Vagina (tissue), 2 donors: ENCODE measurements around the gene F2. TPM values are rescaled to one million over a fixed set of nuclear protein-coding genes. Genes with fewer than 3 reads are reported as not detected.
"Not testable (repeated sequence)": the region's sequence is repeated elsewhere in the genome, so short reads cannot be mapped to it uniquely, and the experiment has no call there.

ENCODE experiments used
- DNase-seq, 2 donors: peaks; one replicate each; pipeline ENCODE4 v3.0.0-alpha.2; 2017; ENCODE audit errors: extremely low spot score in 2 of 2
- H3K27ac ChIP-seq: fragments of 200-600 bp; sonication (generic); one replicate; pipeline ENCODE4 v1.5.1; 2019
- H3K27me3 ChIP-seq: fragments of 200-600 bp; sonication (generic); one replicate; pipeline ENCODE4 v1.5.1; 2019
- H3K36me3 ChIP-seq, 2 donors: fragments of 200-600 bp; sonication (generic); one replicate each; pipeline ENCODE4 v1.5.1; 2017 to 2019
- H3K4me1 ChIP-seq: fragments of 200-600 bp; sonication (generic); one replicate; pipeline ENCODE4 v1.5.1; 2019
- H3K4me3 ChIP-seq, 2 donors: fragments of 200-600 bp; sonication (generic); 1 replicate in 1 of 2; 2 replicates in 1 of 2; pipeline ENCODE4 v1.5.1; 2016 to 2019
- H3K9me3 ChIP-seq: fragments of 200-600 bp; sonication (generic); one replicate; pipeline ENCODE4 v1.5.1; 2019
- POLR2A ChIP-seq, 2 donors: fragments of 450-650 bp; IDR thresholded peaks; one replicate each; pipeline ENCODE4 v1.6.1; 2017; ENCODE audit warnings: antibody characterized with exemption in 2 of 2, mild to moderate bottlenecking in 2 of 2, moderate library complexity in 2 of 2
- POLR2AphosphoS5 ChIP-seq, 2 donors: sonication (generic); formaldehyde crosslinking; IDR thresholded peaks; one replicate each; pipeline ENCODE4 v1.9.0; 2017; ENCODE audit warnings: antibody characterized with exemption in 2 of 2, mild to moderate bottlenecking in 2 of 2, low read depth in 1 of 2; ENCODE audit not compliant: insufficient read depth in 1 of 2
- intact Hi-C: fragments of 100-400 bp; cut with DNase I; formaldehyde crosslinking; loops from one replicate; pipeline ENCODE4 v1.15.1; 2023
- total RNA-seq: library from RNA; depleted of rRNA; stranded (reverse); fragments of >200 nt; gene quantifications from one replicate; pipeline ENCODE4 v1.2.3, GENCODE V29; 2016
- TF ChIP-seq, protein P1 (sequence below), 3 experiments: fragments of 450-650 bp in 2 of 3; fragments of 200-600 bp in 1 of 3; sonication (generic) in 1 of 3; IDR thresholded peaks; one replicate each; pipeline ENCODE4 v1.5.1; 2017 to 2019; ENCODE audit warnings: antibody characterized with exemption in 3 of 3, mild to moderate bottlenecking in 2 of 3, moderate library complexity in 2 of 3

F2 gene
- not detected for total RNA-seq

GRCh38 chr11:46719048-46719542 lies at the start of gene F2:
F2 (plus strand) TSS chr11:46719213; CDS start chr11:46719236, 23 bp downstream.
- DNase-seq: no peak
- Histone ChIP-seq H3K4me1 (no peaks in the 10 kb centered on the region), H3K27me3 (no peaks in the 10 kb centered on the region), H3K9me3 (no peaks in the 10 kb centered on the region), H3K27ac (no peak within 1 kb of the TSS), H3K4me3 (no peak within 1 kb of the TSS), H3K36me3 (no peaks in the 10 kb centered on the region)
- intact Hi-C loops: no loop called here
- TF ChIP-seq POLR2AphosphoS5 (IDR thresholded peaks at IDR 0.05; ENCODE audit: insufficient read depth in 1 of 2, low read depth in 1 of 2) (no peak), POLR2A (IDR thresholded peaks at IDR 0.05) (no peak)
- TF ChIP-seq, protein P1, sequence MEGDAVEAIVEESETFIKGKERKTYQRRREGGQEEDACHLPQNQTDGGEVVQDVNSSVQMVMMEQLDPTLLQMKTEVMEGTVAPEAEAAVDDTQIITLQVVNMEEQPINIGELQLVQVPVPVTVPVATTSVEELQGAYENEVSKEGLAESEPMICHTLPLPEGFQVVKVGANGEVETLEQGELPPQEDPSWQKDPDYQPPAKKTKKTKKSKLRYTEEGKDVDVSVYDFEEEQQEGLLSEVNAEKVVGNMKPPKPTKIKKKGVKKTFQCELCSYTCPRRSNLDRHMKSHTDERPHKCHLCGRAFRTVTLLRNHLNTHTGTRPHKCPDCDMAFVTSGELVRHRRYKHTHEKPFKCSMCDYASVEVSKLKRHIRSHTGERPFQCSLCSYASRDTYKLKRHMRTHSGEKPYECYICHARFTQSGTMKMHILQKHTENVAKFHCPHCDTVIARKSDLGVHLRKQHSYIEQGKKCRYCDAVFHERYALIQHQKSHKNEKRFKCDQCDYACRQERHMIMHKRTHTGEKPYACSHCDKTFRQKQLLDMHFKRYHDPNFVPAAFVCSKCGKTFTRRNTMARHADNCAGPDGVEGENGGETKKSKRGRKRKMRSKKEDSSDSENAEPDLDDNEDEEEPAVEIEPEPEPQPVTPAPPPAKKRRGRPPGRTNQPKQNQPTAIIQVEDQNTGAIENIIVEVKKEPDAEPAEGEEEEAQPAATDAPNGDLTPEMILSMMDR (IDR thresholded peaks at IDR 0.05): no peak

DNA sequence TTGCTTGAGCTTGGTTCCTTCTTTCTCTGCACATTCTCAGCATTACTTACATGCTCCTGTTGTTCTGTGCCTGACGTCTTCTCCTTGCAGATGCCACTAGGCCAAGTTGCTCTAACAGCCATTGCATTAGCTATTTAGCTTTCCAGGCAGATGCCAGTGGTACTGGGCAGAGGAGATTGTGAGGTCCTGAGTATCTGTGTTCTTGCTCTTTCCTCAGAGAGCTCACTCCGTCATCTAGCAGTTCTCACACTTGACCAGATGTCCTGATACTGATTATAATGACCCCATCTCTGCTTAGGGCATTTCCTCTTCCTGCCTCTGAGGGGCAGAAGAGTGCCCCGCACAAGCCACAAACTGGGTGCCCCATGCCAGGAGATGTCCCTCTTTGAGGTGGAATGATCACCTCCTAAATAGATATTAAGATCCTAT lies 49.3 kb upstream of the F2 start:
- Histone ChIP-seq H3K4me3 (no peak overlapping the region), H3K9me3 (no peaks in the 10 kb centered on the region), H3K4me1 (peaks cover 34% of the 10 kb centered on the region), H3K36me3 (peaks cover 3 to 72% of the 10 kb centered on the region in 2 donors), H3K27ac (no peak overlapping the region), H3K27me3 (no peaks in the 10 kb centered on the region)
- no peak for TF ChIP-seq POLR2AphosphoS5 (IDR thresholded peaks at IDR 0.05; ENCODE audit: insufficient read depth in 1 of 2, low read depth in 1 of 2)
- no peak for TF ChIP-seq POLR2A (IDR thresholded peaks at IDR 0.05)
- TF ChIP-seq, protein P1 (IDR thresholded peaks at IDR 0.05): peak in 1 of 3 experiments; percentile 10
- intact Hi-C loops: loop anchor here (1.0 kb wide), 1 partner anchor 15 kb away; no protein-coding TSS in a partner anchor
- no peak for DNase-seq

DNA sequence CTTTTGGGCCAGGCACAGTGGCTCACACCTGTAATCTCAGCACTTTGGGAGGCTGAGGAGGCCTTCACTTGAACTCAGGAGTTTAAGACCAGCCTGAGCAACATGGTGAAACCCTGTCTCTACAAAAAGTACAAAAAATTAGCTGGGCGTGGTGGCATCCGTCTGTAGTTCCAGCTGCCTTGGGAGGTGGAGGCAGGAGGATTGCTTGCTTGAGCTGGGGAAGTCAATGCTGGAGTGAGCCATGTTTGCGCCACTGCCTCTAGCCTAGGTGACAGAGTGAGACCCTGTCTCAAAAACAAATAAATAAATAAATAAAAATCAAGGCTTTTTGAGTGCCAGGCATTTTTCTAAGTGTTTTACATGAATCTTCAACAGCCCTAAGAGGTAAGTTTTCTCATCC lies 48.5 kb upstream of the F2 start:
- Histone ChIP-seq H3K4me1 (peaks cover 42% of the 10 kb centered on the region), H3K36me3 (peaks cover 3 to 64% of the 10 kb centered on the region in 2 donors)
- H3K27me3 ChIP-seq, H3K9me3 ChIP-seq, intact Hi-C loops, H3K27ac ChIP-seq, H3K4me3 ChIP-seq, DNase-seq: not testable (repeated sequence)

DNA sequence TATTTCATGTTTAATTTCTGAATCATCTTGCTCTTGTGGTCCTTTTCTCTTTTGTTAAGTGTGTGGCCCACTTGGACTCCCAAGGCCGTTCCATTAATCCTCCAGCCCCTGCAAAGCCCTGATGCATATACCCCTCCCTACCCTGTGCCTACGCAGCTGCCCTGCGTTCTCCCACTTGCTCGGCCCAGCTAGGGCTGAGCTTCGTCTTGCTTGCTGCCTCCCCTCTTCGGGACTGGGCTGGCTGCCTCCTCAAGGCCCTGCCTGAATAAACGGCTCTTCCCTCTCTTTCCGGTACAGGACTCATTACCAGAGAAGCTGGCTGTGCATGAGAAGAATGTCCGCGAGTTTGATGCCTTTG lies 47.1 kb upstream of the F2 start:
- Histone ChIP-seq H3K27me3 (no peaks in the 10 kb centered on the region), H3K36me3 (peaks cover 3 to 62% of the 10 kb centered on the region in 2 donors), H3K4me3 (no peak overlapping the region), H3K27ac (peak overlapping the region; percentile 6), H3K9me3 (no peaks in the 10 kb centered on the region), H3K4me1 (peaks cover 54% of the 10 kb centered on the region)
- no peak for DNase-seq
- intact Hi-C loops: no loop called here
- TF ChIP-seq POLR2A (IDR thresholded peaks at IDR 0.05) (no peak), POLR2AphosphoS5 (IDR thresholded peaks at IDR 0.05; ENCODE audit: insufficient read depth in 1 of 2, low read depth in 1 of 2) (no peak)

- Histone ChIP-seq H3K4me3 (no peak overlapping the region), H3K4me1 (peaks cover 54% of the 10 kb centered on the region), H3K27me3 (no peaks in the 10 kb centered on the region), H3K36me3 (peaks cover 3 to 67% of the 10 kb centered on the region in 2 donors), H3K27ac (peak overlapping the region; percentile 6), H3K9me3 (no peaks in the 10 kb centered on the region)
- intact Hi-C loops: no loop called here
- TF ChIP-seq POLR2A (IDR thresholded peaks at IDR 0.05) (no peak), POLR2AphosphoS5 (IDR thresholded peaks at IDR 0.05; ENCODE audit: insufficient read depth in 1 of 2, low read depth in 1 of 2) (no peak)
- TF ChIP-seq, protein P1 (IDR thresholded peaks at IDR 0.05): no peak
- DNase-seq: no peak
These were observed 46.6 kb upstream of the F2 start for GRCh38 chr11:46672381-46672839.

GRCh38 chr11:46673713-46674462 lies 45.1 kb upstream of the F2 start:
- intact Hi-C loops: no loop called here
- H3K9me3 ChIP-seq: no peaks in the 10 kb centered on the region
- no peaks in the 10 kb centered on the region for H3K27me3 ChIP-seq
- no peak for DNase-seq
- peak overlapping the region; percentile 84 for H3K27ac ChIP-seq
- peaks cover 46% of the 10 kb centered on the region for H3K4me1 ChIP-seq
- TF ChIP-seq POLR2A (IDR thresholded peaks at IDR 0.05) (no peak), POLR2AphosphoS5 (IDR thresholded peaks at IDR 0.05; ENCODE audit: insufficient read depth in 1 of 2, low read depth in 1 of 2) (no peak)
- TF ChIP-seq, protein P1 (IDR thresholded peaks at IDR 0.05): no peak
- H3K36me3 ChIP-seq: peaks cover 3 to 69% of the 10 kb centered on the region in 2 donors
- no peak overlapping the region for H3K4me3 ChIP-seq
